GM23338 (cell line): Measurements from ENCODE around the gene PROX2. TPM values are rescaled to one million over a fixed set of nuclear protein-coding genes. Genes with fewer than 3 reads are reported as not detected.

Source experiments
- ATAC-seq: fragments of 200-7000 bp; cut with Tn5 transposase; 3 replicates; pipeline ENCODE4 v1.9.1; 2020
- DNase-seq: peaks from one replicate; pipeline ENCODE4 v3.0.0-alpha.2; 2015; ENCODE audit warnings: low spot score
- H2AFZ ChIP-seq: fragments of 200-600 bp; sonication (generic); 2 replicates; pipeline ENCODE4 v1.8.0; 2016; ENCODE audit warnings: antibody characterized with exemption, mild to moderate bottlenecking, moderate library complexity
- H3F3A ChIP-seq: fragments of 200-600 bp; sonication (generic); replicated peaks from 2 replicates; pipeline ENCODE4 v1.8.0; 2017; ENCODE audit warnings: antibody characterized with exemption, mixed run types, low read depth
- H3K27ac ChIP-seq: fragments of 200-600 bp; sonication (generic); 2 replicates; pipeline ENCODE4 v1.6.1; 2016; ENCODE audit warnings: low read depth
- H3K27me3 ChIP-seq: fragments of 200-600 bp; sonication (generic); 2 replicates; pipeline ENCODE4 v1.8.0; 2016; ENCODE audit warnings: mild to moderate bottlenecking, mixed run types, moderate library complexity; ENCODE audit not compliant: insufficient read depth
- H3K36me3 ChIP-seq: fragments of 200-600 bp; sonication (generic); 2 replicates; pipeline ENCODE4 v1.8.0; 2016; ENCODE audit warnings: mild to moderate bottlenecking; ENCODE audit not compliant: insufficient read depth
- H3K4me1 ChIP-seq: fragments of 200-600 bp; sonication (generic); 2 replicates; pipeline ENCODE4 v1.8.0; 2016; ENCODE audit warnings: mild to moderate bottlenecking, moderate library complexity; ENCODE audit not compliant: insufficient read depth
- H3K4me2 ChIP-seq: fragments of 200-600 bp; sonication (generic); 2 replicates; pipeline ENCODE4 v1.7.1; 2017; ENCODE audit warnings: mixed run types
- H3K4me3 ChIP-seq: fragments of 200-600 bp; sonication (generic); 2 replicates; pipeline ENCODE4 v1.6.1; 2016; ENCODE audit warnings: mixed run types
- H3K79me2 ChIP-seq: fragments of 200-600 bp; sonication (generic); replicated peaks from 2 replicates; pipeline ENCODE4 v1.8.0; 2017; ENCODE audit warnings: mild to moderate bottlenecking; ENCODE audit not compliant: insufficient read depth
- H3K9me2 ChIP-seq: fragments of 200-600 bp; sonication (generic); 2 replicates; pipeline ENCODE4 v1.8.0; 2017; ENCODE audit not compliant: insufficient read depth
- H4K20me1 ChIP-seq: fragments of 200-600 bp; sonication (generic); replicated peaks from 2 replicates; pipeline ENCODE4 v1.8.0; 2017; ENCODE audit warnings: mild to moderate bottlenecking; ENCODE audit not compliant: insufficient read depth
- H3K27ac Mint-ChIP-seq: 2 replicates; pipeline ENCODE4 v1.8.0; 2020; ENCODE audit warnings: inconsistent platforms, mild to moderate bottlenecking, moderate library complexity, mixed read lengths
- H3K27me3 Mint-ChIP-seq: 3 replicates; pipeline ENCODE4 v1.8.0; 2022; ENCODE audit warnings: low read depth, mild to moderate bottlenecking, moderate library complexity, mixed read lengths, inconsistent platforms; ENCODE audit not compliant: insufficient read depth, poor library complexity
- H3K36me3 Mint-ChIP-seq: 3 replicates; pipeline ENCODE4 v1.8.0; 2021; ENCODE audit warnings: low read depth, mild to moderate bottlenecking, inconsistent platforms, moderate library complexity, mixed read lengths
- H3K4me1 Mint-ChIP-seq: 3 replicates; pipeline ENCODE4 v1.8.0; 2020; ENCODE audit warnings: mild to moderate bottlenecking, inconsistent platforms, mixed read lengths
- H3K4me3 Mint-ChIP-seq: 3 replicates; pipeline ENCODE4 v1.8.0; 2021; ENCODE audit warnings: moderate library complexity, mild to moderate bottlenecking, inconsistent platforms, mixed read lengths
- H3K9me3 Mint-ChIP-seq: 3 replicates; pipeline ENCODE4 v1.8.0; 2020; ENCODE audit warnings: moderate library complexity, mild to moderate bottlenecking, inconsistent platforms, mixed read lengths
- CREB1 ChIP-seq: fragments of 250-450 bp; sonication (Bioruptor Pico); IDR thresholded peaks from 2 replicates; pipeline ENCODE4 v1.5.0; 2020; ENCODE audit warnings: low read depth, mild to moderate bottlenecking, moderate library complexity
- CTCF ChIP-seq, 2 experiments: fragments of 200-600 bp in 1 of 2; sonication (generic) in 1 of 2; conservative IDR thresholded peaks; 2 replicates each; pipeline versions ENCODE4 v1.5.1 to v1.6.1; 2016 to 2017; ENCODE audit warnings: antibody characterized with exemption in 2 of 2, low read depth in 2 of 2, mild to moderate bottlenecking in 2 of 2, moderate library complexity in 1 of 2
- ETS1 ChIP-seq: IDR thresholded peaks from 2 replicates; pipeline ENCODE4 v1.6.1; 2016; ENCODE audit warnings: antibody characterized with exemption
- EZH2 ChIP-seq: fragments of 200-600 bp; sonication (generic); IDR thresholded peaks from one replicate; pipeline ENCODE4 v1.8.0; 2017; ENCODE audit warnings: antibody characterized with exemption, mild to moderate bottlenecking, low read depth; ENCODE audit not compliant: unreplicated experiment
- EZH2phosphoT487 ChIP-seq: fragments of 200-600 bp; sonication (generic); IDR thresholded peaks from one replicate; pipeline ENCODE4 v1.8.1; 2018; ENCODE audit warnings: antibody characterized with exemption; ENCODE audit not compliant: unreplicated experiment
- JUNB ChIP-seq: IDR thresholded peaks from one replicate; pipeline ENCODE4 v1.6.1; 2016; ENCODE audit warnings: antibody characterized with exemption; ENCODE audit not compliant: unreplicated experiment
- NANOG ChIP-seq: IDR thresholded peaks from 2 replicates; pipeline ENCODE4 v1.6.1; 2016; ENCODE audit warnings: antibody characterized with exemption, borderline replicate concordance
- POLR2AphosphoS5 ChIP-seq: IDR thresholded peaks from 2 replicates; pipeline ENCODE4 v1.6.1; 2016; ENCODE audit warnings: antibody characterized with exemption, low read depth
- REST ChIP-seq: IDR thresholded peaks from one replicate; pipeline ENCODE4 v1.6.1; 2018; ENCODE audit warnings: antibody characterized with exemption; ENCODE audit not compliant: unreplicated experiment
- STAT1 ChIP-seq: IDR thresholded peaks from one replicate; pipeline ENCODE4 v1.6.1; 2016; ENCODE audit warnings: antibody characterized with exemption; ENCODE audit not compliant: unreplicated experiment
- ZNF114 ChIP-seq: fragments of 250-450 bp; sonication (Bioruptor Pico); IDR thresholded peaks from 2 replicates; pipeline ENCODE4 v1.5.0; 2020; ENCODE audit warnings: mild to moderate bottlenecking, moderate library complexity
- ZNF331 ChIP-seq: fragments of 250-450 bp; sonication (Bioruptor Pico); IDR thresholded peaks from 2 replicates; pipeline ENCODE4 v1.5.0; 2020; ENCODE audit warnings: low read depth, mild to moderate bottlenecking, moderate library complexity
- ZNF462 ChIP-seq: fragments of 250-450 bp; sonication (Bioruptor Pico); IDR thresholded peaks from 2 replicates; pipeline ENCODE4 v1.5.0; 2020; ENCODE audit warnings: mild to moderate bottlenecking, moderate library complexity
- polyA plus RNA-seq: library from polyadenylated mRNA; unstranded; fragments of >200 nt; fragmentation: Nextera tagmentation; extraction: Ambion mirVana; gene quantifications from 2 replicates; pipeline ENCODE4 v1.2.1, GENCODE V29; 2016
- total RNA-seq: library from RNA; depleted of rRNA; stranded (reverse); fragments of >200 nt; shearing (Covaris generic); gene quantifications from 2 replicates; pipeline ENCODE4 v1.2.3, GENCODE V29; 2014

PROX2 gene
- total and polyA plus RNA-seq, 2 experiments from 2014 or later: 0.06 TPM; not detected in 1

GRCh38 chr14:74852922-74853530 is 22.9 kb downstream of the PROX2 start:
- H3K4me3 Mint-ChIP-seq: no peak overlapping the region
- H3K4me3 ChIP-seq: no peak overlapping the region
- H3F3A ChIP-seq: no peaks in the 10 kb centered on the region
- H3K27me3 Mint-ChIP-seq: no peaks in the 10 kb centered on the region
- H3K9me3 Mint-ChIP-seq: no peaks in the 10 kb centered on the region
- H3K9me2 ChIP-seq: no peaks in the 10 kb centered on the region
- ATAC-seq (no peak), DNase-seq (no peak)
- no peaks in the 10 kb centered on the region for H4K20me1 ChIP-seq
- H3K4me2 ChIP-seq: no peak overlapping the region
- H3K36me3 Mint-ChIP-seq: no peaks in the 10 kb centered on the region
- H3K79me2 ChIP-seq: no peaks in the 10 kb centered on the region
- H3K27ac ChIP-seq: no peak overlapping the region
- TF ChIP-seq POLR2AphosphoS5 (no peak), EZH2phosphoT487 (no peak), NANOG (no peak), STAT1 (no peak), ZNF331 (CRISPR knock-in tag) (no peak), JUNB (no peak), ZNF462 (CRISPR knock-in tag) (no peak), CTCF (conservative IDR thresholded peaks at IDR 0.05; ENCODE audit: low read depth in 2 of 2) (no peak), EZH2 (no peak), ETS1 (no peak), CREB1 (CRISPR knock-in tag) (no peak), ZNF114 (CRISPR knock-in tag) (no peak), REST (no peak)
- H3K36me3 ChIP-seq: no peaks in the 10 kb centered on the region
- no peak overlapping the region for H2AFZ ChIP-seq
- no peaks in the 10 kb centered on the region; the same call in 2 of the 3 replicates for H3K4me1 Mint-ChIP-seq
- no peak overlapping the region for H3K27ac Mint-ChIP-seq
- no peaks in the 10 kb centered on the region for H3K27me3 ChIP-seq
- no peaks in the 10 kb centered on the region for H3K4me1 ChIP-seq
